Breast epithelium (tissue), 4 donors: ENCODE measurements around the gene IGDCC3. TPM values are rescaled to one million over a fixed set of nuclear protein-coding genes. Genes with fewer than 3 reads are reported as not detected.
A peak's percentile ranks its signal among the peaks of the same experiment; 100 is the strongest.

ENCODE experiments used
- DNase-seq, 2 donors: peaks; one replicate each; pipeline ENCODE4 v3.0.0-alpha.2; 2019; ENCODE audit warnings: low spot score in 2 of 2
- H3K27ac ChIP-seq, 2 donors: fragments of 200-600 bp; sonication (generic) in 1 of 2; one replicate each; pipeline ENCODE4 v1.5.1; 2016 to 2019; ENCODE audit warnings: mild to moderate bottlenecking in 1 of 2
- H3K27me3 ChIP-seq, 2 donors: fragments of 200-600 bp; sonication (generic) in 1 of 2; one replicate each; pipeline versions ENCODE4 v1.5.1 to v1.6.0; 2017 to 2019; ENCODE audit warnings: control low read depth in 1 of 2, mild to moderate bottlenecking in 1 of 2
- H3K36me3 ChIP-seq: fragments of 200-600 bp; one replicate; pipeline ENCODE4 v1.5.1; 2019
- H3K4me1 ChIP-seq, 2 donors: fragments of 200-600 bp; sonication (generic); one replicate each; pipeline ENCODE4 v1.5.1; 2016 to 2019; ENCODE audit warnings: control low read depth in 1 of 2
- H3K4me3 ChIP-seq, 3 donors: fragments of 200-600 bp; sonication (generic); 1 replicate in 2 of 3; 2 replicates in 1 of 3; pipeline ENCODE4 v1.5.1; 2016 to 2019; ENCODE audit warnings: mild to moderate bottlenecking in 3 of 3, moderate library complexity in 2 of 3
- H3K9me3 ChIP-seq, 2 donors: fragments of 200-600 bp; sonication (generic) in 1 of 2; one replicate each; pipeline ENCODE4 v1.5.1; 2016 to 2019; ENCODE audit warnings: control low read depth in 1 of 2
- POLR2A ChIP-seq: fragments of 450-650 bp; IDR thresholded peaks from one replicate; pipeline ENCODE4 v1.6.1; 2016; ENCODE audit warnings: antibody characterized with exemption, mild to moderate bottlenecking, moderate library complexity
- POLR2AphosphoS5 ChIP-seq, 3 donors: sonication (generic); formaldehyde crosslinking; IDR thresholded peaks; one replicate each; pipeline ENCODE4 v1.6.1; 2017; ENCODE audit warnings: antibody characterized with exemption in 3 of 3
- intact Hi-C: fragments of 100-400 bp; cut with DNase I; formaldehyde crosslinking; loops from one replicate; pipeline ENCODE4 v1.15.1; 2023; ENCODE audit warnings: low total_unique reads
- total RNA-seq, 3 donors: library from RNA; depleted of rRNA; stranded (reverse); fragments of >200 nt; gene quantifications; one replicate each; pipeline ENCODE4 v1.1.0, GENCODE V29; 2016
- TF ChIP-seq, protein P1 (sequence below), 3 donors: fragments of 450-650 bp; IDR thresholded peaks; one replicate each; pipeline ENCODE4 v1.5.1; 2016 to 2017; ENCODE audit warnings: antibody characterized with exemption in 3 of 3, mild to moderate bottlenecking in 3 of 3, moderate library complexity in 3 of 3

IGDCC3 gene
- total RNA-seq, 3 donors from 2014 or later = 0.33 to 1.8 TPM; not detected in 1

DNA sequence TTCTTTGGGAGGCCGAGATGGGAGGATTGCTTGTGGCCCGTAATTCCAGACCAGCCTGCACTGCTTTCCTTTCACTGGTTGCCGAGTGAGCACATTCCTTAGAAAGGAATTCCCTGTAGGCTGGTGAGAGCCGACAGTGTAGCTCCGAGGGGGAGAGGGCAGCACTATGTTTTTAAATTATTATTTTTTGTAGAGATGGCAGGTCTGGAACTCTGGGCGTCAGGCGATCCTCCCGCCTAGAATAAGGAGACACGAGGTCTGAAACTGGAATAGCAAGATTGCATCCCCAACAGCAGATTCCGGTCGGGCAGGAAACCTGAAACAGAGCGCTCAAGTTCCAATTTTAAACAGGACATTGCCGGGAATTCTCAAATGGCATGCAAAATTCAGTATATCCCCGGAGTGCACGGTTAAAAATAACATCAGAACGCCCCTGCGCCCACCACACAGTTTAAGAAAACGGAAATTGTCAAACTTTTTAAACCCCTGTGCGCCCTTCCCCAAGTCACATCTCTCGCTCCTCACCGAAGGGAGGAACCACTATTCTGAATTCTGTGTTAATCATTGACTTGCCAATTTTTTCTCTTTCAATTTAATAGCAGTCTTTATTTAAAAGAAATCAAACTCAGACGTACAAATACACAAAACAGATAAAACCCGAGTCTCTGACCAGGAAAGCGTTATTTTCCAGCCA lies 74.0 kb downstream of the IGDCC3 start:
- peak overlapping the region; percentile 47 to 71 (median 60) for H3K4me3 ChIP-seq
- peak; percentile 59 to 67 for DNase-seq
- no peaks in the 10 kb centered on the region for H3K4me1 ChIP-seq
- intact Hi-C loops = no loop called here
- H3K27me3 ChIP-seq = no peaks in the 10 kb centered on the region
- no peaks in the 10 kb centered on the region for H3K36me3 ChIP-seq
- no peaks in the 10 kb centered on the region for H3K9me3 ChIP-seq
- H3K27ac ChIP-seq = peak overlapping the region; percentile 84 to 91
- peak in 1 of 3 donors; percentile 48 for TF ChIP-seq POLR2AphosphoS5 (IDR thresholded peaks at IDR 0.05)
- TF ChIP-seq, protein P1, sequence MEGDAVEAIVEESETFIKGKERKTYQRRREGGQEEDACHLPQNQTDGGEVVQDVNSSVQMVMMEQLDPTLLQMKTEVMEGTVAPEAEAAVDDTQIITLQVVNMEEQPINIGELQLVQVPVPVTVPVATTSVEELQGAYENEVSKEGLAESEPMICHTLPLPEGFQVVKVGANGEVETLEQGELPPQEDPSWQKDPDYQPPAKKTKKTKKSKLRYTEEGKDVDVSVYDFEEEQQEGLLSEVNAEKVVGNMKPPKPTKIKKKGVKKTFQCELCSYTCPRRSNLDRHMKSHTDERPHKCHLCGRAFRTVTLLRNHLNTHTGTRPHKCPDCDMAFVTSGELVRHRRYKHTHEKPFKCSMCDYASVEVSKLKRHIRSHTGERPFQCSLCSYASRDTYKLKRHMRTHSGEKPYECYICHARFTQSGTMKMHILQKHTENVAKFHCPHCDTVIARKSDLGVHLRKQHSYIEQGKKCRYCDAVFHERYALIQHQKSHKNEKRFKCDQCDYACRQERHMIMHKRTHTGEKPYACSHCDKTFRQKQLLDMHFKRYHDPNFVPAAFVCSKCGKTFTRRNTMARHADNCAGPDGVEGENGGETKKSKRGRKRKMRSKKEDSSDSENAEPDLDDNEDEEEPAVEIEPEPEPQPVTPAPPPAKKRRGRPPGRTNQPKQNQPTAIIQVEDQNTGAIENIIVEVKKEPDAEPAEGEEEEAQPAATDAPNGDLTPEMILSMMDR (IDR thresholded peaks at IDR 0.05) = no peak

DNA sequence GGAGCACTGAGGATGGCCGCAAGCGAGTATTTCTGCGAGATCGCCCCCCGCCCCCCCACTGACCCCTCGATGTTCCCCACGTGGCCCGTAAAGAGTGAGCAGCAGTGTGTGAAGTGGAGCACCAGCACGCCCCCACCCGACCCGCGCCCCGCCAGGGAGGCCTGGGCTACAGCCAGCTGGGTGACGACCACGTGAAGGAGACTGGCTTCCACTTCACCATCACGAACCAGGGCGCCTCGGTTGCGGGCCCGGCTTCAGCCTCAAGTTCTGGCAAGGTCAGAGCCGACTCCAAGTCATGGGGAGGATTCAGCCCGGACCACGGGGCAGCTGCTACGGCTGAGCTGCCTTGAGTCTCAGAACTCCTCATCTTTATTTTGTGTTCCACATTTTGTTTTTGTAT lies 75.7 kb downstream of the IGDCC3 start:
- Histone ChIP-seq H3K36me3 (no peaks in the 10 kb centered on the region), H3K9me3 (no peaks in the 10 kb centered on the region), H3K27me3 (no peaks in the 10 kb centered on the region), H3K4me1 (no peaks in the 10 kb centered on the region), H3K27ac (no peak overlapping the region), H3K4me3 (no peak overlapping the region)
- no peak for DNase-seq
- TF ChIP-seq POLR2A (no peak), POLR2AphosphoS5 (IDR thresholded peaks at IDR 0.05) (no peak)
- TF ChIP-seq, protein P1 (IDR thresholded peaks at IDR 0.05) = no peak
- intact Hi-C loops = no loop called here

DNA sequence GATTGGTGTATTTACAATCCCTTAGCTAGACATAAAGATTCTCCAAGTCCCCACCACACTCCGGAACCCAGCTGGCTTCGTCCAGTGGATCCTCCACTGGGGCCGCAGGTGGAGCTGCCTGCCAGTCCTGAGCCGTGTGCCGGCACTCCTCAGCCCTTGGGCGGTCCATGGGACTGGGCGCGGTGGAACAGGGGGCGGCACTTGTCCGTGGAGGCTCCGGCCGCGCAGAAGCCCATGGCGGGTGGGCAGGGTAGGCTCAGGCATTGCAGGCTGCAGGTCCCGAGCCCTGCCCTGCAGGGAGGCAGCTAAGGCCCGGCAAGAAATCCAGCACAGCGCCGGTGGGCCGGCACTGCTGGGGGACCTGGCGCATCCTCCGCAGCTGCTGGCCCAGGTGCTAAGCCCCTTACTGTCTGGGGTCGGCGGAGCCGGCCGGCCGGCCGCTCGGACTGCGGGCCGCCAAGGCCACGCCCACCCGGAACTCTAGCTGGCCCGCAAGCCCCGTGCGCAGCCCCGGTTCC lies 76.8 kb downstream of the IGDCC3 start:
- Histone ChIP-seq H3K9me3 (no peaks in the 10 kb centered on the region), H3K4me3 (no peak overlapping the region), H3K36me3 (no peaks in the 10 kb centered on the region), H3K27me3 (no peaks in the 10 kb centered on the region), H3K27ac (no peak overlapping the region), H3K4me1 (no peaks in the 10 kb centered on the region)
- intact Hi-C loops = no loop called here
- DNase-seq = no peak
- TF ChIP-seq POLR2A (no peak), POLR2AphosphoS5 (IDR thresholded peaks at IDR 0.05) (no peak)
- TF ChIP-seq, protein P1 (IDR thresholded peaks at IDR 0.05) = no peak

DNA sequence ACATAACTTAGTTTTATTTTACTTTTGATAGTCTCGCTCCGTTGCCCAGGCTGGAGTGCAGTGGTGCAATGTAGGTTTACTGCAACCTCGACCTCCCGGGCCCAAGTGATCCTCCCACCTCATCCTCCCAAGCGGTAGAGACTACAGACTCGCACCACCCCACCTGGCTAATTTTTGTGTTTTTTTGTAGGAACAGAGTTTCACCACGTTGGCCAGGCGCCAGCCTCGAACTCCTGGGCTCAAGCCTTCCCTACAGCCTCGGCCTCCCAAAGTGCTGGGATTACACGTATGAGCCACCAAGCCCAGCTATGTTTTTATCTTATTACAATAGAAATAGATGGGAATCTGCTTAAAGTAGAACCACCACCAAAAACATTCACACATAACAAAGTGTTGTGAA lies 79.1 kb downstream of the IGDCC3 start:
- H3K27me3 ChIP-seq = no peaks in the 10 kb centered on the region
- TF ChIP-seq, protein P1 (IDR thresholded peaks at IDR 0.05) = no peak
- TF ChIP-seq POLR2A = no peak
- no peak for TF ChIP-seq POLR2AphosphoS5 (IDR thresholded peaks at IDR 0.05)
- intact Hi-C loops = loop anchor here (10.0 kb wide), 1 partner anchor 114 kb away; the partner anchor contains the start of gene CLPX
- H3K9me3 ChIP-seq = no peaks in the 10 kb centered on the region
- no peaks in the 10 kb centered on the region for H3K4me1 ChIP-seq
- DNase-seq = no peak
- no peak overlapping the region for H3K27ac ChIP-seq
- H3K4me3 ChIP-seq = no peak overlapping the region
- H3K36me3 ChIP-seq = no peaks in the 10 kb centered on the region

DNA sequence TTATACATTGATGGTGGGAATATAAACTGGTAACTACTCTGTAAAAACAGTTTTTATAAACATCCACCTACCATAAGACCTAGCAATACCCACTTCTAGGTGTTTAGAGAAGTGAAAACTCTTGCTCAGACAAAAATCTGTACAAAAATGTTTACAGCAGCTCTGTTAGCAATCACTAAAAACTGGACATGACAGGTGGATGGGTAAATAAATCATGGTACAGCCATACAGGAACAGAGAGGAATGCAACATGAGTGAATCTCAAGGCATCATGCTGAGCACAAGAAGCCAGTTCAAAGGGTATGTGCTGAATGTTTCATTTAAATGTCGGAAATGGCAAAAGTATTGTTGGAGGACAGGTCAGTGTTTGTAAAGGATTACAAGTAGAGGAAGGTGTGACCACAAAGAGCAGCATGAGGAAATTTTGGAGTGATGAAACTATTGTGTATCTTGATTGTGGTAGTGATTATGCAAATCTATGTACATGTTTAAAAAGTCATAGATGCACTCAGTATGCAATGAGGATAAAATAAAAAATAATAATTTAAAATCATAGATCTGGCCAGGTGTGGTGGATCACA lies 84.8 kb downstream of the IGDCC3 start:
- Histone ChIP-seq H3K27ac (no peak overlapping the region), H3K4me1 (no peaks in the 10 kb centered on the region), H3K4me3 (no peak overlapping the region), H3K27me3 (no peaks in the 10 kb centered on the region), H3K9me3 (no peaks in the 10 kb centered on the region), H3K36me3 (no peaks in the 10 kb centered on the region)
- TF ChIP-seq POLR2A (no peak), POLR2AphosphoS5 (IDR thresholded peaks at IDR 0.05) (no peak)
- TF ChIP-seq, protein P1 (IDR thresholded peaks at IDR 0.05) = no peak
- no peak for DNase-seq
- intact Hi-C loops = loop anchor here (10.0 kb wide), 1 partner anchor 108 kb away; the partner anchor contains the start of gene CLPX
